Activated CD4-positive, alpha-beta T cell treated with anti-CD3 and anti-CD28 coated beads, Interleukin-2, amount 50 U/mL, for 1 hour (primary cell): ENCODE measurements around the gene KDM2B.
"Not testable (repeated sequence)": the region's sequence is repeated elsewhere in the genome, so short reads cannot be mapped to it uniquely, and the experiment has no call there.

Experiments
- DNase-seq: peaks from one replicate; pipeline ENCODE4 v3.0.0-alpha.2; 2020

KDM2B gene

DNA sequence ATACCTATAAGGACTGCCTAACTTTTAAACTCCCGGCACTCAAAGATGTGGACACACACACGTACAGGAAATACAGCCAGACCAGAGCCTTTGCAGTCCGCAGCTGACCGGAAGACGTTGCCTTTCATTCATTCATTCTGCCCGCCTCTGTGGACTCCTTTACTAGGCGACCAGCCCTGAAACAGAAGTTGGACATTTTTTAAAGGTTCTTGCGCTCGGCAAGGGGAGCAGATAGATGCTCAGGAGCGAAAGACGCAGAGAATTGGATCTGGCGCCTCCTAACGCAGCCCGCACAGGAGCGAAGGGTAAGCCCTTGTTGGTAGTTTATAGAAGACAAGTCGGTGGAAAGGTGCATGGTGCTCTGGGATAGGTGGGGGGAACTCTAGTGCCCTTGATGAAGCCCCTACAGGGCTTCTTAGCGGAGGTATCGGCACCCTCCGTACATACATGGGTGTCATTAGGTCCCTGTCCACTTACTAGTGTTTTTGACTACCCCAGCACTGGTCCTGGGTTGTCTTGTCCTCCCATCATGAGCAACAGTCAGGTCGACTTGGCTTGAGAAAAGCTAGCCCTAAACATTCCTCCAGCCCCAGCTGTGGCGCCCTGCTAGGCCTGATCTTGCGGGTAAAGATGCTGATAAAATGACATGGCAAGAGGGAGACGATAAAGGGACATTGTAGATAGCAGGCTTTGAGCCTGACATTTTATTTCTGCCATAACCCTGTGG lies at the start of gene KDM2B:
KDM2B (minus strand) TSS at position 65 of the 727 bp plus-strand sequence. CDS start 112 bp downstream, outside the sequence.
- peak; percentile 28 for DNase-seq

DNA sequence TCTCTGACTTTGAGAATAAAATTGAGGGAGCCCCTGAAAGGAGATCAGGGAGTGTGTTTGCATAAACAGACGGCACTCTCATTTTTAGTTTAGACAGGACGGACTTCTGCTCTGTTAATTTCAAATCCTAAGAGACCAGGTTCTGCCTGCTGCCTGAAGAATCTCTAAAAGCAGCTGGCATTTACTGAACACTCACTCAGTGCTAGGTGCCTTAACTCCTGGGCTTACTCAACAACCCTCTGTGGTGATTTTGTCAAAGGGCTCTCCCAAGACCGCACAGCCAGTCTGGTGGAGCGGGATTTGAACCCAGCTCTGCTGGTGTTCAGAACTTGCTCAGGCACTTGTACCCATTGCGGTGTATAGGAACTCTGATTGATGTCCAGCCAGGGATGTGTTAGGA lies 47.7 kb upstream of the KDM2B start:
- peak; percentile 14 for DNase-seq

DNA sequence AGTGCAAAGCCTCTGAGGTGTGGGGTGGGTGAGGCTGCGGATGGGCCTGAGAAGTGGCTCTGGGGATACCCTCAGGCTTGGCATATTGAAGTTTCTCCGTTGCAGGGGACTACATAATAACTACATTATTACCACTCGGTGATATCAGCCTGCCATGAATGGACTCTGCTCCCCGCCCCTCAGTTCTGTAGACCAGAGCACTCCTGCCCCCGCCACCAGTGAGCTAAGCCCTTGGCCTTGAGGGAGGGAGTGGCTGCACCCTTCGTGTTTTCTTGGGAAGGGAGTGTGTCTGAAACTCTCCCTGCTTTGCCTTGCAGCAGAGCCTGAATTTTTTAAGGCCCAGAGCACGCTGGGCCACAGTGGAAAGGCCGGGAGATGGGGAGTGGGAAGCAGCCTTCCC lies 47.2 kb upstream of the KDM2B start:
- peak; percentile 20 for DNase-seq

DNA sequence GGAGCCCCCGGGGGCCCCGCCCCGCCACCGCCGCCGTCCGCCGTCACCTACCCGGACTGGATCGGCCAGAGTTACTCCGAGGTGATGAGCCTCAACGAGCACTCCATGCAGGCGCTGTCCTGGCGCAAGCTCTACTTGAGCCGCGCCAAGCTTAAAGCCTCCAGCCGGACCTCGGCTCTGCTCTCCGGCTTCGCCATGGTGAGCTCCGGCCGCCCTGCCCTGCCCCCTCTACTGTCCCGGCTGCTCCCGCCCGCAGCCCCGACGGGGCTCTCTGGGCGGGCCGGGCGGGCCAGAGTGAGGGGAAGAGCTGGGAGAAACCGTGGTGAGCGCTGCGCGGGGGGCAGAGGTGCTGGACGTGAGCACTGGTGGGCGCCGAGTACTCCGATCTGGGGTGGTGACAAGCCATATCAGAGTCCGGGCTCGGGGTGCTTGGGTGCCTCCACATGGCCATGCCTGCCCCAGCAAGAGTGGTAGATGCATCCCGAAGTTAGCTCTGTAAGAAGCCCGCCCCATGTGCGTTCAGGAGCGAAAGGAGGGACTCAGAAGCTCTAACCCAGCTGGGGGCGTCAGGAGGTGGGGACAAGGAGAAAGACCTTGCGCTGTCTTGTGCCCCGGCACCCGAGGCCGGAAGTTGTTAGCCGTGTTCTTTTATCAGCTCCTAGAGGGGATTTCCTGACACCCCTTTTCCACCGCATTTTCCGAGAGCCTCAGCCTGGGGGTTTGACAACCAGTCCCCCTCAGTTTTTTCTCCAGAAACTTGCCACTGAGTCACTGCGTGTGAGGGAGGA lies 46.2 kb upstream of the KDM2B start:
- peak; percentile 82 for DNase-seq

DNA sequence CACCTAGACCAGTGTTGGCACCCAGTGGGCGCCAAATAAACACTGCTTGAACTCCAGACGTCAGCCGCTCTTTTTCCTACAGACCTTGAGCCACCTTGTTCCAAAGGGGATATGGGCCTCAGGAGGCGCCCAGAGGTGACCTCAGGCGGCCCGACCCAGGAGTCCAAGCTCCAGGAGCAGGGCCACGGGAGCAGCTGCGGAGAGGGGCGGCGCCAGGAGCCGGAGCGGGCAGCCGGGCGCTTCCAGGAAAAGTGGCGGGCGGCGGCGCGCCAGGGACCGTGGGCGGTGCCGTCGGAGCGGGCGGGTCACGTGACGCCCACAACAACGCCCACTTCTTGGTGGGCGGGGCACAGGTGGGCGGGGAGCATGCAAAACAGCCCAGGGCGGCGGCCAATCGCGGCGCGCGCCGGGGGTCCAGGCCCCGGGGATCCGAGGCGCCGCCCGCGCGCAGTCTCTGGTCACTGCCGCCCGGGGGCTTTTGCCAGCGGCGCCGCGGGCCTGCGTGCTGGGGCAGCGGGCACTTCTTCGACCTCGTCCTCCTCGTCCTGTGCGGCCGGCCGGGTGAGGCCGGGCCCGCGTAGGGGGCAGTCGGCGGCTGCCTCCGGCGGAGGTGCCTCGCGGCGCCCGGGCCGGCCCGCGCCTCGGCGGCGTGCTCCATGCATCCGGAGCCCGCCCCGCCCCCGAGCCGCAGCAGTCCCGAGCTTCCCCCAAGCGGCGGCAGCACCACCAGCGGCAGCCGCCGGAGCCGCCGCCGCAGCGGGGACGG lies 45.4 kb upstream of the KDM2B start, which contains the start of gene ORAI1:
ORAI1 (plus strand) TSS at position 444 of the 766 bp plus-strand sequence.
- peak; percentile 95 for DNase-seq

DNA sequence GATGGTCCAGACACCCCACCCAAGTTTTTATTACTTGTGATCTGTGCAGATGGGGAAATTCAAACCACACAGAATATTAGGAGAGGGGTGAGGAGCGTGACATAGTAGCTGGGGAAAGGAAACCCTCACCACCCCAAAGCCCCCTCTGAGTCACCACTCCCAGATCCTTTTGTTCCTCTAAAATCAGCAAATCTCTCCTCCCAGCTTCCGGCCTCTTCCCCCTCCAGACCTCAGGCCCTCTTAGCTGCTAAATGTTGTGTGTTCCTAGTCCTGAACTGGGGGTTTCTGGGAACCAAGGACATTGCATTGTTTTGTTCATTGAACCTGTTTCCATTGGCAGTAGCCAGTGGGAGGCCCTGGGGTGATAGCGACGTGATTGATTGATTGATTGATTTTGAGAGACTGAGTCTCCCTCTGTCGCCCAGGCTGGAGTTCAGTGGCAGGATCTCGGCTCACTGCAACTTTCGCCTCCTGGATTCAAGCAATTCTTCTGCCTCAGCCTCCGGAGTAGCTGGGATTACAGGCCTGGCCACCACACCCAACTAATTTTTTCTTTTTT lies 39.6 kb upstream of the KDM2B start:
- no peak for DNase-seq

DNA sequence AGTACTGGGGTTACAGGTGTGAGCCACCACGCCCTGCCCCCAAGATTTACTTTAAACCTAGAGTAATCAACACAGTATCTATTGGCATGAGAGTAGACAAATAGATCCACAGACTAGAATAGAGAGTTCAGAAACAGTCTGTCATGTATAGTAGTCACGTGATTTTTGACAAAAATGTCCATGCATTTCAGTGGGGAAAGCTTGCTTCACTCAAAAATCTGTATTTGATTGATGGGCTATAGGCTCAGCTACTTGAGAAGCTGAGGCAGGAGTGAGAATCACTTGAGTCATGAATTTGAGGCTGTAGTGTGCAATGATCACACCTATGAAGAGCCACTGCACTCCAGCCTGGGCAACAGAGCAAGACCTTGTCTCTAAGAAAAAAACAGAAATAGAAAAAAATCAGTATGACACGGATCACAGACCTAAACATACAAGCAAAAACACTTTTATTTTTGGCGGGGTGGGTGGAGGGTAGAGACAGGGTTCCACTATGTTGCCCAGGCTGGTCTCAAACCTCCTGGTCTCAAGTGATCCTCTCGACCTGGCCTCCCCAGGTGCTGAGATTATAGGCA lies 37.9 kb upstream of the KDM2B start:
- no peak for DNase-seq

DNA sequence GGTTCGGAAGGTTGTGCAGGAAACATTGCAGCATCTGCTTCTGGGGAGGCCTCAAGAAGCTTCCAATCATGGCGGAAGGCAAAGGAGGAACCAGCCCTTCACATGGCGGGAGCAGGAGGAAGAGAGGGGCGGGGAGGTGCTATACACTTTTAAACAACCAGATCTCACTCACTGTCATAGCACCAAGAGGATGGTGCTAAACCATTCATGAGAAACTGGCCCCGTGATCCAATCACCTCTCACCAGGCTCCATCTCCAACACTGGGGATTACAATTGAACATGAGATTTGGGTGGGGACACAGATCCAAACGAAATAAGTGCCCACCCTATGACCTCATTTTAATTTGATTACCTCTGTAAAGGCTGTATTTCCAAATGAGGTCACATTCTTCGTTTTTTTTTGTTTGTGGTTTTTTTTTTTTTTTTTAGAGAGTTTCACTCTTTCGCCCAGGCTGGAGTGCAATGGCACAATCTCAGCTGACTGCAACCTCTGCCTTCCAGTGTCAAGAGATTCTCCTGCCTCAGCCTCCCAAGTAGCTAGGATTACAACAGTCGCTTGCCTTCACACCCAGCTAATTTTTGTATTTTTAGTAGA lies 34.1 kb upstream of the KDM2B start:
- DNase-seq, result no peak

DNA sequence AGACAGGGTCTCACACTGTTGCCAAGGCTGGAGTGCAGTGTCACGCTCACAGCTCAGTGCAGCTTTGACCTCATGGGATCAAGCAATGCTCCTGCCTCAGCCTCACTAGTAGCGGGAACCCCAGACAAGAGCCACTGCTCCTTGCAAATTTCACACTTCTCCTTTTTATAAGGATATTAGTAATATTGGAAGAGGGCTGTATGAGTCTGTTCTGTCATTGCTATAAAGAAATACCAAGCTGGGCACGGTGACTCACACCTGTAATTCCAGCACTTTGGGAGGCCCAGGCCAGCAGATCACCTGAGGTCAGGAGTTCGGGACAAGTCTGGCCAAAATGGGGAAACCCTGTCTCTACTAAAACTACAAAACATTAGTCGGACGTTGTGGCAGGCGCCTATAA lies 32.6 kb upstream of the KDM2B start:
- no peak for DNase-seq

DNA sequence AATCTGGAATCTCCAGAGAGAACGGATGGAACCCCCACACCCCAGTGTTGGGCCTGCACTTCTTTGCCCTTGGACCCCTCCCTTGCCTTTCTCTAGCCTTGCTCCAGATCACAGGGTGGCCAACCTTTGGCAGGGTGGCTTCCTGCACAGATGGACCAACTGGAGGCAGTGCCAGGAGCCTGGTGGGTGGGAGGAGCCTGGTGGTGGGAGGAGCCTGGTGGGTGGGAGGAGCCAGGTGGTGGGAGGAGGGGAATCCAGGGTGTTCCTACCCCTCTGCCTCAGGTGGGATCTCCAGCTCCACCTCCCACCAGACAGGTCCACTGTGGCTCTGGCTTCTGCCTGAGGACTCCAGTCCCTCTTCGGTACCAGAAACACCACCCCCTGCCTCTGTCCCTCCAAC lies 30.5 kb upstream of the KDM2B start:
- no peak for DNase-seq

DNA sequence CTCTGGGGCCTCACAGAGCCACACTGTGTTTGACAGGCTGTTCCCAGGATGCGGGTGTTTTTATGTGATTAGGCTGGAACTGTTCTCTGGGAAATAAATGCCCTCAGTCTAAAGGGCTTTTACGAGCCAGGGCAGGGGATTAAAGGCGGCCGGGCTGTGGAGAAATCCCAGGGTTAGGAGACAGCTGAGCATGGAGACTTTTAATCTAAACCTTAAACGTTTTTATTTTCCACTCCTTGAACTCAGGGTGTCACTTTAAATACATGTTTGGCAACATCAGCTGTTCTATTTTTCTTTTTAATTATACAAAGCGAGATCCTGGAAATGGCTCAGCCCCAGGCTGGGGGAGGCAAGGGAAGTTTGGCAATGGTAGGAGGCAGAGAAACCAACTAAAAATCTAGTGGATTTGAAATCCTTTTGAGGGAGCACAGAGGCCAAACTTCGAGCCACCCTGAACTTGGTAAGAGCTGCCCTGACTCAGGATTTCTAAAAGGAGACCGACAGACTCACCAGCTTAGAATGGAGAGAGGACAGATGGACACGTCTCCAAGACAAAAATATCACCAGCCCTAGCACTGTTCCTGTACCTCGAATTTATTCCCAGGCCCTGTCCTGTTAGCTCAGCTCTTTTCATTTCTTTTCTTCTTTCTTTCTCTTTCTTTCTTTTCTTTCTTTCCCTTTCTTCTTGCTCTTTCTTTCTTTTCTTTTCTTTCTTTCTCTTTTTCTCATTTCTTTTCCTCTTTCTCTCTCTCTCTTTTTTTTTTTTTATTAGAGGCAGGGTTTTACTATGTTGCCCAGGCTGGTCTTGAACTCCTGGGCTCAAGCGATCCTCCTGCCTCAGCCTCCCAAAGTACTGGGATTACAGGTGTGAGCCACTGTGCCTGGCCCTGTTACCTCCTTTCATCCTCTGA lies 29.7 kb upstream of the KDM2B start:
- no peak for DNase-seq

DNA sequence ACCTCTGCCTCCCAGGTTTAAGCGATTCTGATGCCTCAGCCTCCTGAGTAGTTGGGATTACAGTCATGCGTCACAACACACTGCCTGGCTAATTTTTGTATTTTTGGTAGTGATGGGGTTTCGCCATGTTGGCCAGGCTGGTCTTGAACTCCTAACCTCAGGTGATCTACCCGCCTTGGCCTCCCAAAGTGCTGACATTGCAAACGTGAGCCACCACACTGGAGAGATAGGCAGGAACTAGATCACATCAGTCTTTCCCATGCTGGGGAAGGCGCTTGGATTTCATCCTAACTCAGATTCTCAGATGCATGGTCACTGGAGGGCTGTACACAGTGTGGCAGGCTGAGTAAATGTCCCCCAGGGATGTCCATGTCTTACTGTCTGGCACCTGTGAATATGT lies 27.5 kb upstream of the KDM2B start:
- DNase-seq, result no peak

DNA sequence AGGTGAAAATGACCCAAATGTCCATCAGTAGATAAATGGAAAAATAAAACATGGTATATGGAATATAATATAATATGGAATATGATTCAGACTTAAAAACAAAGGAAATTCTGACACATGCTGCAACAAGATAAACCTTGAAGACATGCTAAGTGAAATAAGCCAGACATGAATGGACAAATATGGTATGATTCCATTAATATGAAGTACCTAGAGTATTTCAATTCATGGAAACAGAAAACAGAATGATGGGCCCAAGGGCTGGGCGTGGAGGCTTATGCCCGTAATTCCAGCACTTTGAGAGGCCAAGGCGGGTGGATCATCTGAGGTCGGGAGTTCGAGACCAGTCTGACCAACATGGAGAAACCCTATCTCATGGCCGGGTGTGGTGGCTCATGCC lies 22.8 kb upstream of the KDM2B start:
- no peak for DNase-seq

DNA sequence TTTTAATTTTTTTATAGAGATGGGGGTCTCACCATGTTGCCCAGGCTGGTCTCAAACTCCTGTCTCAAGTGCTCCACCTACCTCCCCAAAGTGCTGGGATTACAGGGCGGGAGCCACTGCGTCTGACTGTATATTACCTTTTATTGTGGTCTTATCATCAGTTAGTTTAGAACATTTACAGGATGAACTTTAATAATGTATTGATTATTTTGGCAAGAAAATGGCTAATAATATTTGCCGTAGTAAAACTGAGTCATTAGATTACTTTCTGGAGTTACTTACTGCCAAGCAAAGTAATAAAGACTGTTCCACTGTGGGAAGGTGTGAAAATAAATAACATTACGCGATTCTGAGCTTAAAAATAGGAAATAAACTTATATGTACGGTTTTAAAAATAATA lies 21.9 kb upstream of the KDM2B start:
- no peak for DNase-seq

DNA sequence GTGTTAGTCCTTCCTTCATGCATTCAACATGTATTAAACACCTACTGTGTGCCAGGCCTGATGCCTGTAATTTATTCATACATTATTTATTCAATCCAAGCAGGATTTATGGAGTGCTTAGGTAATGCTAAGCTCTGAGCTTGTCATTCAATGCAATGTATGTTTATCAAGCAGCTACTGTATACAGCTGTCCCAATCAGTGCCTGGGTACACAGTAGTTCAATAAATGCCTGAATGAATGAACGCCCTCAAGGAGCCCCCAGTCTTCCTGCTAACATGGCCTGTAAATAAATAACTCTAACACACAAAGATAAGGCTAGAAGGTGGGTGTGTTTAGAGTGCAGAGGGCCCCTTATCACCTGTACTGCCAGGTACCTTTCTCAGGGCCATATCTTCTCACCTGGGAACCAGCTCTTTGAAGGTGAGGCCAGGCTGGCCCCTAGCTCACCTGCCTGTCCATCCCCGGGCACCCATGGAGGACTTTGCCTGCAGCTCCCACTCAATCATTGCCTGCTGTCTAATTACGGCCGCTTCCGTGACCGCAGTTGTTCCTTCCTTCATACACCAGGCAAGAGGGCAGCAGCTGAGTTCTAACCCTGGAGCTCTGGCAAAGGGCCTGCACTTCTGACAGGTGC lies 20.0 kb upstream of the KDM2B start:
- DNase-seq, result no peak

DNA sequence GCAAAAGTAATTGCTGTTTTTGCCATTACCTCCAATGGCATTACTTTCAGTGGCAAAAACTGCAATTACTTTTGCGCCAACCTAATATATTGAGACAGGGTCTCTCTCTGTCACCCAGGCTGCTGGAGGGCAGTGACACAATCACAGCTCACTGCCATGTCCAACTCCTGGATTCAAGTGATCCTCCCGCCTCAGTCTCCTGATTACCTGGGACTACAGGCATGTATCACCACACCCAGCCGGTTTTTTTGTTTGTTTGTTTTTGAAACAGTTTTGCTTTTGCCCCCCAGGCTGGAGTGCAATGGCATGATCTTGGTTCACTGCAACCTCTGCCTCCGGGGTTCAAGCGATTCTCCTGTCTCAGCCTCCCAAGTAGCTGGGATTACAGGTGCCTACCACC lies 15.7 kb upstream of the KDM2B start:
- no peak for DNase-seq

DNA sequence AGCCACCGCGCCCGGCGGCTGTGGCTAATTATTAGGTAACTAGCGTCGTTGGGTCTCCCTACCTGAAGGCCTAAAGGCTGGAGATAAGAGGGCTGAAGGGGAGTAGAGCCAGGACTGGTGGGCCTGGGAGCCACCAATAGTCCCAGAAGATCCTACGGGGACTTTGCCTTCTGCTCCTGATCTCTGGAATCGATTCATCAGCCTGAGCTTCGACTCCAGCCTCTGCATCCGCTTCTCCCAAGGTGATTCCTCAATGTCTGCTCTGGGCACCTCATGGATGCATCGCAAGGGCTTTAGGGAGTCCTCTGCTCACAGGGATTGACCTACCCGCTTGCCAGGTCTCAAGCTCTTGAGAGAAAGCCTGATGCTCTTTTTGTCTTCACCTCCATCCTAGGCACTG lies 14.7 kb upstream of the KDM2B start:
- DNase-seq, result no peak

DNA sequence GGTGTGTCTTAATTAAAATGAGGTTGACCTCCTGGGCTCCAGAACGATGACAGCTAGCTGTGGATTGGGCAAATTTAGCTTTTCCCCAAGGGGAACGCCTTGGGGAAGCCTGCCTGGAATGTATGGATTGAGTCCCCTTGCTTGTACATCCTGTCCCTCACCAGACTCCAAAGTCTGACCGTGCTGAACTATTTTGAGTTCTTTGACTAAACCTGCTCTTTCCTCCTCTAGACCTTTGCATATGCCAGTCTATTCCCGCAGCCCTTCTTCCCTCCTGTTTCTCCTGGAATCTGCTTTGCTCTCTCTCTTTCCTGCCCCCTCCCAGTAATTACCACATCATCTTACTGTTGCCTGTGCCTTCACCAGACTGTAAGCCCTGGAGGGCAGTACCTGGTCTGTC lies 11.5 kb upstream of the KDM2B start:
- DNase-seq, result no peak

DNA sequence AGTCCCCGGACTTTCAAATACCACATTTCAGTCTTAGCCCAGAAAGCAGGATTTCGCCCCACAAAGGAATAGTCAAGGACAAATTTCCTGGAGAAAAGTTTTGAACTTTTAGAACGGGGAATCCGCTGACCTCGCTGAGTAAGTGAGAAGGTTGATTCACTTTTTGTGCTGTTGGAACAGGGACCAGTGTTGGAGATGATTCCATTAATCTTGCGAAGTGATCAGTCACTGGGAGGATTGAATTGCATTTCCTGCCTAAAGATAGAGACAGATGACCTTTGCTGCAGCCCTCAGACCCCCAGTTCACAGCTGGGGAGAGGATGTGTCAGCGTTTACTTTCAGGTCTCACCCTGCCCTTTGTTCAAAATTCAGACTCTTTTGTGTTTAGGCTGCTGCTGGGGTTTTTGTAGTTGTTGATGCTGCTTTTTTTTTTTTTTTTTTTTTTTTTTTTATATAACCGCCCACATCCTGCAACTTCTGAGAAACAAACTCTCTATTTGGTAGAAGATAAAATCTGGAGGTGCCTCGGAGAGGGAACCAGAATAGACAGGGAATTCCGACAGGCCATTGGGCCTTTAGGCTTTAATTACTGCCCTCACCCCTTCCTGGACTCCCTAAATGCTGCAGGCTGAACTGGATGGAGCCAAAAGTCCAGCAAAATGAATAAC lies 9.8 kb upstream of the KDM2B start:
- peak; percentile 50 for DNase-seq

DNA sequence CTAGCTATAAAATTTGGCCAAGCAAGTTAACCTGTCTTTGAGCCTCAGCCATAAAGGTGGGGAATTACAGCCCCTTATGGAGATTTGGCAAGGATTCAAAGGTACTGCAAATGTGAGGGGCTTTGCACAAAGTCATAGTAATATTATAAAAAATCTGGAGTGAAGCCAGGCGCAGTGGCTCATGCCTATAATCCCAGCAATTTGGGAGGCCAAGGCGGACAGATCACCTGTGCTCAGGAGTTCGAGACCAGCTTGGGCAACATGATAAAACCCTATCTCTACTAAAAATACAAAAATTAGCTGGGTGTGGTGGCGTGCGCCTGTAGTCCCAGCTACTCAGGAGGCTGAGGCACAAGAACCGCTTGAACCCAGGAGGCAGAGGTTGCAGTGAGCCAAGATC lies 4.1 kb upstream of the KDM2B start:
- not testable (repeated sequence) for DNase-seq
